Tibial artery (tissue), 4 donors: ENCODE measurements around the gene MEIS2.

ENCODE experiments used
- DNase-seq, 2 donors: peaks; one replicate each; pipeline ENCODE4 v3.0.0-alpha.2; 2019
- H3K27ac ChIP-seq, 2 donors: fragments of 200-600 bp; sonication (generic) in 1 of 2; 1 replicate in 1 of 2; 2 replicates in 1 of 2; pipeline ENCODE4 v1.5.1; 2018 to 2019; ENCODE audit warnings: mild to moderate bottlenecking in 1 of 2
- H3K27me3 ChIP-seq, 2 donors: fragments of 200-600 bp; sonication (generic) in 1 of 2; one replicate each; pipeline versions ENCODE4 v1.5.1 to v1.6.0; 2016 to 2019
- H3K36me3 ChIP-seq, 3 donors: fragments of 200-600 bp; sonication (generic) in 2 of 3; one replicate each; pipeline ENCODE4 v1.5.1; 2016 to 2019; ENCODE audit warnings: mild to moderate bottlenecking in 2 of 3
- H3K4me1 ChIP-seq, 4 donors: fragments of 200-600 bp; sonication (generic) in 2 of 4; 1 replicate in 3 of 4; 2 replicates in 1 of 4; pipeline ENCODE4 v1.5.1; 2016 to 2019
- H3K4me3 ChIP-seq, 2 donors: fragments of 200-600 bp; sonication (generic) in 1 of 2; 1 replicate in 1 of 2; 2 replicates in 1 of 2; pipeline ENCODE4 v1.5.1; 2018 to 2019; ENCODE audit warnings: mild to moderate bottlenecking in 2 of 2
- H3K9me3 ChIP-seq, 3 donors: fragments of 200-600 bp; sonication (generic) in 1 of 3; one replicate each; pipeline ENCODE4 v1.5.1; 2016 to 2019
- CTCF ChIP-seq, 2 experiments: fragments of 200-600 bp in 1 of 2; fragments of 450-650 bp in 1 of 2; IDR thresholded peaks; one replicate each; pipeline ENCODE4 v1.5.1; 2017 to 2019; ENCODE audit warnings: antibody characterized with exemption in 2 of 2, mild to moderate bottlenecking in 1 of 2, moderate library complexity in 1 of 2
- intact Hi-C: fragments of 100-400 bp; cut with DNase I; formaldehyde crosslinking; loops from one replicate; pipeline ENCODE4 v1.15.0; 2023; ENCODE audit warnings: low total_unique reads

MEIS2 gene

DNA sequence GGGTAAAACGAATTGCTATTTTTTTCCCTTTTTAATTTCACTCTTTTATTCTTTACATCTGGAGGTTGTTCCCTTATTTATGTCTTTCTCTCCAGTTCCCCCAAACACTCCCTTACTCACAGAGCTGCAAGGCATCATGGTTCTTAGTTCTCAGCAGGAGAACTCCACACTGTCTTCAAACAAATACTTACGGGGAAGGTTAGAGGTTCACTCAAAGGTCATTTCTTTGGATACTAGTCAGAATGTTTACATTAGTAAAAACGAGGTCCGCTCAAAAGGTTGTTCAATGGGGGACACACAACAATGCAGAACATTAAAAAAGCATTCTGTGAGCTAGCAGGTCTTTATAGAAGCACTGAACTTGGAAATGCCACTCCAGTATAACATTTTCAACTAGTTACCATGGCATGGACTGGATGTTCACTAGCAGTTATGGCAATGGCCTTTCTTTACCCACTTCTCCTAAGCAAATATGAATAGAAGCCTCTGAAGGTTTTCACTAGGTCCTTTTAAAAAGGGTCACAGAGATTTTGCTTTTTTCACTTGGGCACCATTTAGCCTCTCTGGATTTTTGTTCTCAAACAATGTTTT lies 201.7 kb downstream of the MEIS2 start:
- no peak for TF ChIP-seq CTCF (IDR thresholded peaks at IDR 0.05)
- Histone ChIP-seq H3K36me3 (peaks cover 6 to 17% (median 17%) of the 10 kb centered on the region in 3 donors), H3K4me3 (no peak overlapping the region), H3K27me3 (no peaks in the 10 kb centered on the region), H3K9me3 (no peaks in the 10 kb centered on the region), H3K27ac (no peak overlapping the region), H3K4me1 (no peaks in the 10 kb centered on the region)
- DNase-seq, result no peak
- intact Hi-C loops, result no loop called here

DNA sequence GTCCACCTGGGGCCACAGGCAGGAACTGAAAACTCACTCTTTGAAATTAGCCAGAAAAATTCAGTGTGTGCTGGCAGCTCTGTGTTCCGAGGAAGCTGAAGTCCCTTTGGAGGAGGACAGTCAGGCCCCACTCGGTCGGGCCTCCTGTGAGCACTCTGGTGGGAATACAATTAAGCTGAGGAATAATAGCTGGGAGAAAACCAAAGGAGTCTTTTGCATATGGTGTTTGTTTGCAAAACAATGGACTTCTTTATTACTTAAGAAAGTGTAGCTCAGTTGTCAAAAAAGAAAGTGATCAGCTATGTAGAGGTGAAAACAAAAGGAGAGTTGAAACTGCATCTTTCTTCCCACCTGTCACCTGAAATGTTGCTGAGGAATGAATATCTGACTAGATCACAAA lies 202.5 kb downstream of the MEIS2 start:
- intact Hi-C loops, result no loop called here
- Histone ChIP-seq H3K36me3 (peaks cover 11 to 24% (median 23%) of the 10 kb centered on the region in 3 donors), H3K27me3 (no peaks in the 10 kb centered on the region), H3K27ac (no peak overlapping the region), H3K4me3 (no peak overlapping the region), H3K9me3 (no peaks in the 10 kb centered on the region), H3K4me1 (no peaks in the 10 kb centered on the region)
- no peak for TF ChIP-seq CTCF (IDR thresholded peaks at IDR 0.05)
- no peak for DNase-seq

DNA sequence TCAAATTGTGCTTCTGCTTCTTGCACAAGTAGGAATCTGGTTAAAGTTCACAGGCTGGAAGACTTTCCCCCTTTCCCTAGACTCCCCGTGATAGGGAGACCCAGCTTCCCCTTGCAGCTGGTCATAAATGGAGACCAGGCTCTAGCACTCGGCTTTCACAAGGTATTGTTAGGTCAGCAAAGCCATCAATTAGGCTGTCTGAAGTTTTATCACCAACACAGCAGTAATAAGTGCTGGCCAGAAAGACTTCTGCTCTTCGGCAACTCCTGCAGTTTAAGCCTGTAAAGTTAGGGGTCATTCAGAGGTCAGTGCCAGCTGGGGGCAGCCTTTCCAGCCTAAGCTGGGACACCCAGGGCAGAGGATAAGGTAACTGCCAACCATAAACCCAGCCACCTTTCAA lies 203.4 kb downstream of the MEIS2 start:
- H3K36me3 ChIP-seq, result peaks cover 11 to 27% (median 24%) of the 10 kb centered on the region in 3 donors
- no peak overlapping the region for H3K4me3 ChIP-seq
- no peak overlapping the region for H3K27ac ChIP-seq
- intact Hi-C loops, result no loop called here
- DNase-seq, result no peak
- no peaks in the 10 kb centered on the region for H3K9me3 ChIP-seq
- H3K4me1 ChIP-seq, result no peaks in the 10 kb centered on the region
- TF ChIP-seq CTCF (IDR thresholded peaks at IDR 0.05), result no peak
- H3K27me3 ChIP-seq, result no peaks in the 10 kb centered on the region

- Histone ChIP-seq H3K9me3 (no peaks in the 10 kb centered on the region), H3K36me3 (peaks cover 11 to 36% (median 24%) of the 10 kb centered on the region in 3 donors), H3K4me1 (no peaks in the 10 kb centered on the region), H3K27me3 (no peaks in the 10 kb centered on the region), H3K4me3 (no peak overlapping the region), H3K27ac (no peak overlapping the region)
- intact Hi-C loops, result no loop called here
- no peak for TF ChIP-seq CTCF (IDR thresholded peaks at IDR 0.05)
- DNase-seq, result no peak
Measured at GRCh38 chr15:36894075-36894474, 206.3 kb downstream of the MEIS2 start.

DNA sequence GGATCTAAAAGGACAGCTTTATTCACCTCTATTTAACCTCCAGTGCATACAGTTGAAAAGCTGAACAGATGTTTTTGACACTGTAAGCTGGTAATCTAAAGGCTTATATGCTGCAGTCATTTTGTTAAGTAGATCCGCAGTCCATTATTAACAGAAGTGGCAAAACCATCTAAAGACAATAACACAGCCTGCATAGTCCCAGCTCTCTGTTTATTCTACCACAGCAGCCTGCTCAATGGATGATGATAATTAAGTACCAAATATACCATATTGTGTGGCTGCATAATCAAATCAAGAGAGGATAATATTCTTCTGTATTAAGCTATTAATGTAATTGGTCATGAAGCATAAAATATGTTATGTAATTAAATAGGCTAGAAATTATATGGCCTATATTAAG lies 207.1 kb downstream of the MEIS2 start:
- Histone ChIP-seq H3K36me3 (peaks cover 11 to 36% (median 24%) of the 10 kb centered on the region in 3 donors), H3K4me1 (peaks cover 0 to 2% (median 2%) of the 10 kb centered on the region in 4 donors)
- intact Hi-C loops, result no loop called here

More for the DNA sequence above, 207.1 kb downstream of the MEIS2 start:
- H3K9me3 ChIP-seq, result no peaks in the 10 kb centered on the region
- DNase-seq, result no peak
- H3K27ac ChIP-seq, result no peak overlapping the region
- no peak for TF ChIP-seq CTCF (IDR thresholded peaks at IDR 0.05)
- H3K4me3 ChIP-seq, result no peak overlapping the region
- peaks cover 0 to 7% of the 10 kb centered on the region in 2 donors for H3K27me3 ChIP-seq
